GM12892 (cell line): ENCODE measurements around the gene SRGAP2B.
"Not testable (repeated sequence)": the region's sequence is repeated elsewhere in the genome, so short reads cannot be mapped to it uniquely, and the experiment has no call there.

Experiments
- POLR2A ChIP-seq: IDR thresholded peaks from 2 replicates; pipeline ENCODE4 v1.6.1; 2011; ENCODE audit warnings: low read depth, low read length, control low read depth
- POLR2AphosphoS5 ChIP-seq: IDR thresholded peaks from 2 replicates; pipeline ENCODE4 v1.6.1; 2011; ENCODE audit warnings: low read depth, low read length, control low read depth
- TAF1 ChIP-seq: IDR thresholded peaks from 2 replicates; pipeline ENCODE4 v1.6.1; 2011; ENCODE audit warnings: low read depth, mild to moderate bottlenecking, control low read depth, low read length, borderline replicate concordance

DNA sequence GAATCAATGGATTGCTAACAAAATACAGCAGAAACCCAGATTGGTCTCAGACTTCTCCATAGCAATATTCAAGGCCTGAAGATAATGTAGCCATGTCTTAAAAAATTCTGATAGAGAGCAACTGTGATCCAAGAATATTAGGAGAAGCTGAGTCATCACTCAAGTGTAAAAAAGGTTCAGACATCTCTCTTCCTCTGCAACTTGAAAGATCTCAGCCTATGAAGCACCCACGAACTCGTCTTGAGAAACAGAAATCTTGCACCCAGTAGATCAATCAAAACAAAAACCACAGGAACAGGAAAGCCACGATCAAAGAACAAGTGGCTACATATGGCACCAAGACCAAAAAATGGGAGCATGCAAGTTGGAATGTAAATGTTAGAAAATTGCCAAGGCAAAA lies 85.2 kb downstream of the SRGAP2B start:
- TF ChIP-seq POLR2A, POLR2AphosphoS5, TAF1: not testable (repeated sequence)
